Hematopoietic multipotent progenitor cell treated with erythropoietin and hydrocortisone succinate and interleukin-3 and kit ligand, for 15 days (in vitro differentiated cells): ENCODE measurements around the gene ELOF1.
A peak's percentile ranks its signal among the peaks of the same experiment; 100 is the strongest.

Experiments
- DNase-seq: peaks from one replicate; pipeline ENCODE4 v3.0.0-alpha.2; 2015; ENCODE audit warnings: low spot score

The ELOF1 gene

GRCh38 chr19:11535792-11536595, 23.0 kb downstream of the ELOF1 start:
- peak; percentile 92 for DNase-seq

DNA sequence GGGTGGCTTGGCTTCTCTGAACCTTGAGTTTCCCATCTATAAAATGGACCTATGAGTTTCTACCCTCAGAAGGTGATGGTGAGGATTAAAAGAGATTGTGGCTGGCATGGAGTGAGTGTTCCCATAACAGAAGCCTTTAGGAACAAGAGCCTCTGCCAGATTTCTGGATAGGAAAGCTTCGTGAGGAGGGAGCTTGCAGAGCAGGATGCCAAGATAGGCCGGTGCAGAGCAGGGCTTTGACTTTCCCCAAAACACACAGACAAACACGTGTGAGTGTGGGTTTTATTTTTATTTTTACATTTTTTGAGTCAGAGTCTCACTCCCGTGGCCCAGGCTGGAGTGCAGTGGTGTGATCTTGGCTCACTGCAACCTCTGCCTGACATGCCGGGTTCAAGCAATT, 24.1 kb downstream of the ELOF1 start:
- no peak for DNase-seq

DNA sequence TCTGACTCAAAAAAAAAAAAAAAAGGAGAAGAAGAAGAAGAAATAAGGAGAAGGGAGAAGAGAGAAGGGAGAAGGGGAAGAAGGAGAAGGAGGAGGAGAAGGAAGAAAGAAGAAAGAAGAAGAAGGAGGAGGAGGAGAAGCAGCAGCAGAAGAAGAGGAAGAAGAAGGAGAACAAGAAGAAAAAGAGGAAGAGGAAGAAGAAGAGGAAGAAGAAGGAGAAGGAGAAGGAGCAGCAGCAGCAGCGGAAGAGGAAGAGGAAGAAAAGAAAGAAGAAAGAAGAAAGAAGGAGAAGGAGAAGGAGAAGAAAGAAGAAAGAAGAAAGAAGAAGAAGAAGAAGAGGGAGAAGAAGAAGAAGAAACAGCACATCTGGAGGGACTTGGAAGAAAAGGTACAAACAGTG, 24.5 kb downstream of the ELOF1 start:
- no peak for DNase-seq

- peak; percentile 87 for DNase-seq
Measured at GRCh38 chr19:11530432-11530831, 28.6 kb downstream of the ELOF1 start.

DNA sequence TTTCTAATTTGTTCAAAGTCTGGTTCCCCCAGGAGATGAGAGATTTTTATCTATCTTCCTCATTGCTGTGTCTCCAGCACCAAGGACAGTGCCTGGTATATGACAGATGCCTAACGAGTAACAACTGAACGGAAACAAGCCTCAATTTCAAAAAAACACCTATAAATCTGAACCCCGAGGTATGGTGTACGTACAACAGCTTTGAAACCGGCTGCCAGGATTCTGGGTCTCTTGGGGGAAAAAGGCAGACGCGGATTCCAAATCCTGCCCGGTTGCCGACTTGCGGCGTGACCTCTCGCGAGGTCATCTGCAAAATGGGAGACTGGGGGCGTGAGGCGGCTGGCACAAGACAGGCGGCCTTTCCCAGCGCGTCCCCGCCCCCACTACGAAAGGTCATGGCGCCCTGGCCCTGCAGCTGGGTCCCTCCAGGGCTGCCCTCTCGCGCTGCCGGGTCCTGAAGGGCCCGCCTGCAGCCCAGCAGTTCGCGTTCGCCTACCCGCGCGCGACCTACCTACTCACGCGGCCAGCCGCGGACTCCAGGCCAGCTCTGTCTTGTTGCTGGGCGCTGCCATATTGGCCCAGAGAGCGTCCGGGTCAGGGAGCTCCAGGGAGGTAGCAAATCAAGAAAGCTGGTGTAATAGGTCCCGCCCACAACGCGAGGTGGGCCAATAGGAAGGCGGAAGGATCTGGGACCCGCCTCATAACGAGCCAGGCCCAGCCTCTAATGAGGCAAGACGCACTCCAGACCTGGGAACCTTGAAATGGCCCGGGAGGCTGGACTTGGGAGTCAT, 30.3 kb downstream of the ELOF1 start, which contains the start of gene ECSIT:
Gene ECSIT, minus strand, starts transcription at position 584 of the 791 bp plus-strand sequence. CDS start 9,964 bp downstream, outside the sequence.
- DNase-seq: peak; percentile 96

- DNase-seq: no peak
Measured at GRCh38 chr19:11519138-11519537, 39.9 kb downstream of the ELOF1 start.

- DNase-seq: no peak
Measured at GRCh38 chr19:11513946-11514345, 45.1 kb downstream of the ELOF1 start.

- no peak for DNase-seq
Measured at GRCh38 chr19:11510444-11510843, 48.6 kb downstream of the ELOF1 start.

GRCh38 chr19:11507370-11508078, 51.5 kb downstream of the ELOF1 start:
- no peak for DNase-seq

- no peak for DNase-seq
Measured at GRCh38 chr19:11506967-11507366, 52.1 kb downstream of the ELOF1 start.

DNA sequence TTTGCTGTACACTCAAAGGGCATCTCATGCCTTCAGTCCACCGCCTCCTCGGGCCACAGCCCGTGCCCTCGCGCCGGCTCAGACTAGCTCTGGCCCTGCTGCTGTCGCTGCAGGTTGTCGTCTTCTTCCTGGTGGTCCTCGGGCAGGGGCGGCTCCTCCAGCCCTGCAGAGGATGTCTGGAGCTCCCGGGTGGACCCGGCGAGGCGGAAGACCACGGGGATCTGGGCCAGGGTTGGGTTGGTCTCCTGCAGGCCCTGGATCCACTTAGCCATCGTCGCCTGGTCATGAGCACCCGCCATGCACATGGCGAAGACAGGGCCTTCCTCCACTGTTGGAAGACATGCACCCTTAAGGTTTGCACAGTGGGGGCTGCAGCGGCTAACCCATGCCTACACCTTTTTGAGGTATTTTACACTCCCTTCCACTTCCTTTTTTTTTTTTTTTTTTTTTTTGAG, 52.9 kb downstream of the ELOF1 start:
- no peak for DNase-seq

DNA sequence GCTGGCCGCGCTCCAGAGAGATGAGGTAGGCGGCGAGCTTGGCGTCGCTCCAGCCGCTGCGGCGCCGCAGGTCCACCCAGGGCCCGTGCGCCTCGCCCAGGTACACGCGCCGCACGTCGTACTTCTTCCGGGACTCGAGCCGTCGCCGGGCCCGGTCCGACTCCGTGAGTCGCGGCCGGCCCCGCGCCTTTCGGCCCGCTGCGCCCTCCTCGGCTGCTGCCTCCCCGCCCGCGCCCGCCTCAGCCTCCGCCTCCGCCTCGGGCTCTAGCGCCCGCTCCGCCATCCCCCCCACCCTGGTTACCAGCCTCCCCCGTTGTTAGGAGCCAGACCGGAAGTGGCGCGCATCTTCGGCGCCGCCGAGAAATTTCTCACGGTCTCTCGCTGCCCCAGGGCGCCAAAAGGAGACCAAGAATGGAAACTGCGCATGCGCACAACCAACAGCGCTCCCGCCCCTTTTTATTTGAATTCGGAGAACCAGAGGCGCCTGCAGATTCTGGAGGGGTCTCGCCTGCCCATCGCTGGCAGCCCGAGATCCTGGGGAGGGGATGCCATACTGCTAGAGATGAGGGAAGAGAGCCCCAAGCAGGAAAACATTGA, 53.4 kb downstream of the ELOF1 start, which contains the start of gene ZNF653:
Gene ZNF653, minus strand, starts transcription at position 336 of the 597 bp plus-strand sequence. Its CDS starts 53 bp downstream, at position 283.
- DNase-seq: peak; percentile 98

DNA sequence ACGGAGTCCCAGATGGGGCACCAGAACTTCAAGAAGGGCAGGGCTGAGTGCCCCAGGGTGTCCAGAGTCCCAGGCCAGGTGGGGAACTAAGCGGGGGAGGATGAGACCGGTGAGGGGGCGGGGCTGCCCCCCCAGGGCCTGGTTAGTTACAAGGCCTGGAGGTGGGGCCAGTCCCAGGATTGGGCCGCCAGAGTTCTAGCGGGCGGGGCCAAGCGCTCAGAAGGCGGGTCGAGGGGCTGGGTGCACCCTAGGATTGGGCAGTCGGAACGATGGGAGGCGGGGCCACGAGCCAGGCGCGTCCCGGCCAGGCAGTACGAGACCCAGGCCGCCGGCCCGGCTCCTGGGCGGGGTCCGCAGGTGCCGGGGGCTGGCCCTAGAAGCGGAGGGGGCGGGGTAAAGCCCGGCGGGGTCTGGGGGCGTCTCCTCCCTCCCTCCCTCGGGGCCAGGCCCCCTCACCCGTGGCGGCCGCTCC, 54.0 kb downstream of the ELOF1 start:
- peak; percentile 97 for DNase-seq

- no peak for DNase-seq
Measured at GRCh38 chr19:11504502-11505031, 54.5 kb downstream of the ELOF1 start.
